Stimulated activated naive CD8-positive, alpha-beta T cell treated with anti-CD3 and anti-CD28 coated beads, Interleukin-15, Interleukin-2, amounts not matched to agents 100 ng/mL and 50 ng/mL, for 24 hours (primary cell): ENCODE results near the gene PC.
"Not testable (repeated sequence)": the region's sequence is repeated elsewhere in the genome, so short reads cannot be mapped to it uniquely, and the experiment has no call there.

Experiments used
- H3K27ac Mint-ChIP-seq: one replicate; pipeline ENCODE4 v1.8.0; 2021; ENCODE audit warnings: mild to moderate bottlenecking, mixed read lengths
- H3K27me3 Mint-ChIP-seq: one replicate; pipeline ENCODE4 v1.8.0; 2021; ENCODE audit warnings: mixed read lengths
- H3K36me3 Mint-ChIP-seq: one replicate; pipeline ENCODE4 v1.8.0; 2021; ENCODE audit warnings: low read depth, mixed read lengths
- H3K4me1 Mint-ChIP-seq: one replicate; pipeline ENCODE4 v1.8.0; 2021; ENCODE audit warnings: low read depth, mixed read lengths
- H3K4me3 Mint-ChIP-seq: one replicate; pipeline ENCODE4 v1.8.0; 2021; ENCODE audit warnings: mild to moderate bottlenecking, mixed read lengths
- H3K9me3 Mint-ChIP-seq: one replicate; pipeline ENCODE4 v1.8.0; 2021; ENCODE audit warnings: mixed read lengths

Gene PC

DNA sequence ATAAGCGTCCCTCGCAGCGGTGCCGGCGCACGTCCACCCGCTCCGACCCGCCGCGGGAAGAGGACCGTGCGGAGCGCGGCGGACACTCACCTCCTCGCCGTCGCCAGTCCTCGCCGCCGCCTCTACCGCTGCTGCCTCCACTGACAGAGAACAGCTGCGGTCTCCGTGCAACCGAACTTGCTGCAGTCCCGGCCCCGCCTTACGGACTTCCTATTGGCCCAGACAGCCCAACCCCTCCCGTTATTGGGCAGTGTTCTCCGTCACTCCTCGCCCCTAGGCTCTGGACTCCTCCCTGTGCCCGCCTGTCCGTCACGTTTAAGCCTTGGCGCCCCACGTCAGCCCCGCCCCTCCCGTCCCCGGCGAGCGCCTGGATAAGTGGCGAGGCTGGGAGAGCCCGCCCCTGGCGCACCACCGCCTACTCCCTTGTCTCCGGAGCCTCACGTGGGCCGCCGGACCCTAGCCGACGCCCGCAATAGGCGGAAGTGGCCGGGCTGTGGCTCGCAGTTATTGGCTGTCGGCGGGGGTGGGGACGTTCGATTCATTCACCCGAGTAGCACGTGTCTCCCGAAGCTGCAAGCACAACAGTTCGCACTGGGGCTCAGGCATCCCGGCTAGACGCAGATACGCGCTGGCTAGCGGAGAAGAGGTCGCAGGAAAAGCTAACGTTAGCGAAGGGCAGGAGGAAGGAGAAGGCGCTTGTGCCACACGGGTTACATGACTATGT lies at the start of gene PC:
Gene PC (minus strand): TSS at position 152 of the 724 bp plus-strand sequence. CDS start 86,224 bp downstream, outside the sequence.
- Mint-ChIP-seq H3K27me3 (no peaks in the 10 kb centered on the region), H3K9me3 (peaks cover 3% of the 10 kb centered on the region), H3K36me3 (no peaks in the 10 kb centered on the region), H3K27ac (peak within 1 kb of the TSS; percentile 97), H3K4me1 (peaks cover 23% of the 10 kb centered on the region), H3K4me3 (peak within 1 kb of the TSS; percentile 77)

- H3K9me3 Mint-ChIP-seq, result no peaks in the 10 kb centered on the region
- no peak overlapping the region for H3K27ac Mint-ChIP-seq
- H3K27me3 Mint-ChIP-seq, result no peaks in the 10 kb centered on the region
- no peak overlapping the region for H3K4me3 Mint-ChIP-seq
- H3K36me3 Mint-ChIP-seq, result no peaks in the 10 kb centered on the region
- peaks cover 3% of the 10 kb centered on the region for H3K4me1 Mint-ChIP-seq
Observed at GRCh38 chr11:67007126-67007525, 48.9 kb upstream of the PC start.

DNA sequence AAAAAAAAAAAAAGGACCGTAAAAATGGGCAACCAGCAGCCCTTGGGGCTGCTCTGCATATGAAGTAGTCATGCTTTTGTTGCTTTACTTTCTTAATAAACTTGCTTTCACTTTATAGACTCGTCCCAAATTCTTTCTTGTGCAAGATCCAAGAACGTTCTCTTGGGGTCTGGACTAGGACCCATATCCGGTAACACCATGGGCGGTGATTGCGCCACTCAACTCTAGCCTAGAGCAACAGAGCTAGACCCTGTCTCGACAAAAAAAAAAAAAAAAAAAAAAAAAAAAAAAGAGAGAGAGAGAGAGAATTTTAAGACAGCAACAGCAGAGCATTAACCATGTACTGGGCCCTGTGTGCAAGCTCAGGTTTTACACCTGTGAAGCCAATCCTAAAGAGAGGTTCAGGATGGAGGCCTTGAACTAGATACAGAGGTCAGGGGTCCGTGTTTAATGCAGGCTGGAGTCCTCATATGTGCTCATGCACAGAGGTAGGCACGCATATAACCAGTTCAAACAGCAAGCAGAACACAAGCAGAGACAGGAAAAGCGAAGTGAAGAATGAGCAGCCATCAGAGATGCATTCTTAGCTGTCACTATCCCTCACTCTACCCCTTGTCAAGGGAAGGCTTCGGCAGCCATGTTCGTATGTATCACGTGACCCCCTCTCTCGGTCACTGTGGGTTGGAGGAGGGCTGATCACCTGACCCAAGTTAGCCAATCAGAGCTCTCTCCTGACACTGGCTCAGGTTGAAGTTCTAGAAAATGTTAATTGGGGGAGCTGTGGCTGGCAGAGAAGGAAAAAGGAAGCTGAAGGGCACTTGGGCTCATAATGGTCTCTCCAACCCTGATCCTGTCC lies 48.1 kb upstream of the PC start:
- Mint-ChIP-seq H3K4me1 (peaks cover 3% of the 10 kb centered on the region), H3K36me3 (no peaks in the 10 kb centered on the region), H3K4me3 (no peak overlapping the region), H3K27ac (peak overlapping the region; percentile 28), H3K27me3 (no peaks in the 10 kb centered on the region), H3K9me3 (no peaks in the 10 kb centered on the region)

DNA sequence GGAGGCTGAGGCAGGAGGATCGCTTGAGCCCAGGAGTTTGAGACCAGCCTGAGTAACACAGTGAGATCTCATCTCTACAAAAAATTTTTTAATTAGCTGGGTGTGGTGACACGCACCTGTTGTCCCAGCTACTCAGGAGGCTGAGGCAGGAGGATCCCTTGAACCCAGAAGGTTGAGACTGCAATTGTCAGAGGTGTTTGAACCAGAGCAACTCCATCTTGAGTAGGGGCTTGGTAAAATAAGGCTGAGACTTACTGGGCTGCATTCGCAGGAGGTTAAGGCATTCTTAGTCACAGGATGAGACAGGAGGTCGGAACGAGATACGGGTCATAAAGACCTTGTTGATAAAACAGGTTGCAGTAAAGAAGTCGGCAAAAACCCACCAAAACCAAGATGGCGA lies 47.0 kb upstream of the PC start:
- H3K4me3 Mint-ChIP-seq, H3K36me3 Mint-ChIP-seq, H3K4me1 Mint-ChIP-seq, H3K27ac Mint-ChIP-seq, H3K9me3 Mint-ChIP-seq, H3K27me3 Mint-ChIP-seq: not testable (repeated sequence)

- Mint-ChIP-seq H3K4me1 (peaks cover 3% of the 10 kb centered on the region), H3K36me3 (no peaks in the 10 kb centered on the region), H3K27me3 (no peaks in the 10 kb centered on the region), H3K27ac (no peak overlapping the region), H3K9me3 (no peaks in the 10 kb centered on the region), H3K4me3 (no peak overlapping the region)
Observed at GRCh38 chr11:67002921-67003411, 44.8 kb upstream of the PC start.

DNA sequence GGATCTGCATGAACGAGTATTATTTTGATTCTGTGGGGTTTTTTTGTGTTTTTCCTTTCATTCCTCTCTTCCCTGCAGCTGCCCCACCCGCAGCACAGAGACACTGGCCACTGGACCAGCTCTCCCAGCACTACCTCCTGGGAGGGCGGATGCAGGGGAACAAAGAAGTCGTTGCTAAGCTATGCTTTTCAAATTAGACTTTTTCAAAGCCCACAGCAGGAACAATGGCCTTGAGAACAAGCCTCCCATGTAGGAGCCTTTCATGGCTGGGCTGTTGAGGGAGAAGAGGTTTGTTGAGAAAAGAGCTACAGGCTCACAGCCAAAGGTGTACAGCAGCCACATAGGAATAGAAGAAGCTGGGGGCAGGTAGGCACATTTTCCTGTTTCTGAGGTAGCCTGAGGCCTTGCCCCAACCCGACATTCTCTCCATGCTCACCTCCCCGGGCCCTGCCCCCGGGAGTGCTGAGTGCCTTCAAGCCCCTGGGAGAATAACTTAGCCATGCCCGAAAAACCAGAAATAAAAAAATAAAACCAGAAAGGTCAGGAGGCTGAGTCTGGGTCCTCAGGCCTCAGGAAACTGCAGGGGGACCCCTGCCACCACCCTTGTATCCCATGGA lies 44.2 kb upstream of the PC start:
- Mint-ChIP-seq H3K4me3 (no peak overlapping the region), H3K4me1 (peaks cover 3% of the 10 kb centered on the region), H3K27me3 (no peaks in the 10 kb centered on the region), H3K36me3 (no peaks in the 10 kb centered on the region), H3K9me3 (no peaks in the 10 kb centered on the region), H3K27ac (no peak overlapping the region)

DNA sequence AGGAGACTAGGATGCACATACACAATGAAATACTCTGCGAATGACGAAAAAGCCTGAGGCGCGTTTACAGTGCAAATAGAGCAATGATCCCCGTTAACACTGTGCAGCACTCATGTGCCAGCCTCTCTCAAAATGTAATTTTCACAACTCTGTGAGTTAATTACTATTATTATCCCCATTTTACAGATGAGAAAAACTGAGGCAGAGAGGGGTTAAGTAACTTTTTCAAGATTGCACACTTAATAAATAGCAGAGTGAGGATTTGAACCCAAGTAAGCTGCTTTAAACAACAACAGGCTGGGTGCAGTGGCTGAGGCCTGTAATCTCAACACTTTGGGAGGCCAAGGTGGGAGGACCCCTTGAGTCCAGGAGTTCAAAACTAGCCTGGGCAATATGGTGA lies 43.1 kb upstream of the PC start:
- Mint-ChIP-seq H3K27ac (no peak overlapping the region), H3K9me3 (no peaks in the 10 kb centered on the region), H3K4me1 (peaks cover 1% of the 10 kb centered on the region), H3K27me3 (no peaks in the 10 kb centered on the region), H3K36me3 (no peaks in the 10 kb centered on the region), H3K4me3 (no peak overlapping the region)

DNA sequence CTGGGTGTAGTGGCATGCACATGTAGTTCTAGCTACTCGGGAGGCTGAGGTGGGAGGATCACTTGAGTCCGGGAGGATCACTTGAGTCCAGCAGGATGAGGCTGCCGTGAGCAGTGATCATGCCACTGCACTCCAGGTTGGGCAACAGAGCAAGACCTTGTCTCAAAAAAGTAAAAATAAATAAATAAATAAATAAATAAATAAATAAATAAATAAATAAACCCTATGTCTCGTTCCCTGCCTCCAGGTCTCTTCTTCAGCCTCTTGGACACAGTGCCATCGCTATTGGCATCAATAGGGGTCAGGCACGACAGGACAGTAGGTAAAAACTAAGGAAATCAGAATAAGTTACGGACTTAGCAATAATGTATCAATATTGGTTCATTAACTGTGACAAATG lies 41.4 kb upstream of the PC start:
- Mint-ChIP-seq H3K27ac (no peak overlapping the region), H3K4me3 (no peak overlapping the region), H3K27me3 (no peaks in the 10 kb centered on the region), H3K36me3 (no peaks in the 10 kb centered on the region), H3K4me1 (no peaks in the 10 kb centered on the region), H3K9me3 (no peaks in the 10 kb centered on the region)

DNA sequence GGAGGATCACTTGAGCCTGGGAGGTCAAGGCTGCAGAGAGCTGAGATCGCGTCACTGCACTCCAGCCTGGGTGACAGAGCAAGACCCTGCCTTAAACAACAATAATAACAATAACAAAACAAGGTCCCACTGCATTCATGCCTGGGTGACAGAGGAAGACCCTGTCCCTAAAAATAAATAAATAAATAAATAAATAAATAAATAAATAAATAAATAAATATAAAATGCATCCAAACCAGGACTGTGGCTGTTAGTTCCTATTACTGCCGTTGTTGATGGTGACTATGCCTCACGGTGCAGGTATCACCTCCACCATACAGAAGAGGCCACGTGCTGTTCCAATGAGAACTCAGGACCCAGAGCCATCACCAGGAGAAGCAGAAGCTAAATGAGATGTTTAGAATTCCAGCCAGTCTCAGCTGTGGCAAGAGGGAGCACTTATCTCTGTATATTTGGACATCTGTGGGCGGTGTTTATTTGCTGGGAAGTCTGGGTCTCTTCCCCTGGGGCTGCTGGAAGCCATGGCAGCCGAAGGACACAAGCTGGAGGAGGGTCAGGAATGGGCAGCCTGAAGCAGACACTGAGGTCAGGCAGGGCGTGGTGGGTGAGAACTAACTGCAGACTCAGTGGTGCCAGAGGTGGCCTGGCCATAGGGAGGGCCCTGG lies 38.6 kb upstream of the PC start:
- no peaks in the 10 kb centered on the region for H3K9me3 Mint-ChIP-seq
- peaks cover 5% of the 10 kb centered on the region for H3K27me3 Mint-ChIP-seq
- no peaks in the 10 kb centered on the region for H3K36me3 Mint-ChIP-seq
- no peak overlapping the region for H3K4me3 Mint-ChIP-seq
- no peaks in the 10 kb centered on the region for H3K4me1 Mint-ChIP-seq
- no peak overlapping the region for H3K27ac Mint-ChIP-seq

DNA sequence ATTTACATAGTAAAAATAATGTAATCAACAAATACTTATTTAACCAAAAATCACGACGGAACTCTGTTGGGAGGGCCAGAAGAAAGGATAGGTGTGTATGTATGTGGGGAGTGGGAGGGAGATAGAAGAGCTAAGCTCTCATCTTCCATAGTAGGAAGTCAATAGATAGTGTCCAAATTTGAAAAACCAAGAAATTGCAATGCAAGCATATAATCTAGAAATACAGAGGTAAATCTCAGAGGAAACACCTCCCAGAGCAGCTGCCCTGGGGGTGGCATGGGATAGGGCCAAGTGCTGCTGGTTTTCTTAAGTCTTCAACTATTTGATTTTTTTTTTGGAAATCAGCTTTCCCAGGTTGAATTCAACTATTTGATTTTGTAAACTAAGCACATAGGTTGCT lies 33.9 kb upstream of the PC start:
- Mint-ChIP-seq H3K27me3 (peaks cover 10% of the 10 kb centered on the region), H3K4me3 (no peak overlapping the region), H3K4me1 (no peaks in the 10 kb centered on the region), H3K27ac (no peak overlapping the region), H3K9me3 (no peaks in the 10 kb centered on the region), H3K36me3 (no peaks in the 10 kb centered on the region)

DNA sequence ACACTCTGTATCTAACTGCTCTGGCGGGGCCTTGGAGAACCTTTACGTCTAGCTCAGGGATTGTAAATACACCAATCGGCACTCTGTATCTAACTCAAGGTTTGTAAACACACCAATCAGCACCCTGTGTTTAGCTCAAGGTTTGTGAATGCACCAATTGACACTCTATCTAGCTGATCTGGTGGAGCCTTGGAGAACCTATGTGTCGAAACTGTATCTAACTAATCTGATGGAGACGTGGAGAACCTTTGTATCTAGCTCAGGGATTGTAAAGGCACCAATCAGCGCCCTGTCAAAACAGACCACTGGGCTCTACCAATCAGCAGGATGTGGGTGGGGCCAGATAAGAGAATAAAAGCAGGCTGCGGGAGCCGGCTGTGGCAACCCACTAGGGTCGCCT lies 31.2 kb upstream of the PC start:
- not testable (repeated sequence) for H3K4me3 Mint-ChIP-seq, H3K27ac Mint-ChIP-seq, H3K36me3 Mint-ChIP-seq, H3K4me1 Mint-ChIP-seq, H3K9me3 Mint-ChIP-seq
- H3K27me3 Mint-ChIP-seq, result peaks cover 15% of the 10 kb centered on the region

GRCh38 chr11:66988741-66989140 lies 30.6 kb upstream of the PC start:
- H3K4me3 Mint-ChIP-seq, H3K36me3 Mint-ChIP-seq: not testable (repeated sequence)
- peaks cover 19% of the 10 kb centered on the region for H3K27me3 Mint-ChIP-seq

GRCh38 chr11:66987924-66988637 lies 29.9 kb upstream of the PC start:
- Mint-ChIP-seq H3K36me3 (no peaks in the 10 kb centered on the region), H3K4me1 (no peaks in the 10 kb centered on the region), H3K4me3 (no peak overlapping the region), H3K27me3 (peaks cover 21% of the 10 kb centered on the region), H3K27ac (peak overlapping the region; percentile 26), H3K9me3 (no peaks in the 10 kb centered on the region)

More at GRCh38 chr11:66988741-66989140, 30.6 kb upstream of the PC start:
- not testable (repeated sequence) for H3K27ac Mint-ChIP-seq, H3K9me3 Mint-ChIP-seq, H3K4me1 Mint-ChIP-seq

DNA sequence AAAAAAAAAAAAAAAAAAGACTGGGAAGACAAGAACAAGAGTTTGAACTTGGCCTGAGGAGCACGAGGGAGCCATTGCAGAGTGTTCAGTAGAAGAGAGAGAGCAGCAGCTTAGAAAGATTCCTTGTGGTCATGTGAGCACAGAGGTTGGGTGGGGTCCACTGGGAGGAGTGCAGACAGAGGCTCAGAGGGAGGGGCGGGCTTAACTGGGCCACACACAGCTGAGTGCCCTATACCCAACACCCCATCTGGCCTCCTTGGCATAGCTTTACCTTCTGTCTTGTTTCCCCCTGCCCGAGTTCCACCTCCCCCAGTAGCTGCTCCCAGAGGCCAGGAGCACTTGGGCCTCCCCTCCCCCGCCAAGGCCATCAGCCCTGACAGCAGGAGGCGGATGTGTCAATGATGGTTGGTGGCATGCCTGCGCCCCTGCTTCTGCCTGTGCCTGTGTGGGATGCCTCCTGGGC lies 29.0 kb upstream of the PC start:
- Mint-ChIP-seq H3K36me3 (no peaks in the 10 kb centered on the region), H3K4me3 (no peak overlapping the region), H3K27me3 (peaks cover 23% of the 10 kb centered on the region), H3K4me1 (peaks cover 2% of the 10 kb centered on the region), H3K9me3 (no peaks in the 10 kb centered on the region), H3K27ac (no peak overlapping the region)
